T-cell (primary cell): Measurements from ENCODE around the gene LLCFC1. TPM values are rescaled to one million over a fixed set of nuclear protein-coding genes. Genes with fewer than 3 reads are reported as not detected.
"Not testable (repeated sequence)": the region's sequence is repeated elsewhere in the genome, so short reads cannot be mapped to it uniquely, and the experiment has no call there.

Source experiments
- ATAC-seq, 4 experiments: fragments of 200-7000 bp in 3 of 4; fragments of 150-1000 bp in 1 of 4; cut with Tn5 transposase; replicated peaks in 1 of 4; 1 replicate in 3 of 4; 2 replicates in 1 of 4; pipeline ENCODE4 v1.10.0; 2021; ENCODE audit warnings: moderate library complexity in 3 of 4, mild to moderate bottlenecking in 2 of 4, moderate number of reproducible peaks in 1 of 4
- CTCF ChIA-PET, 2 donors: fragments of 300-600 bp; sonication (Branson Sonifier 250); formaldehyde crosslinking; loops; one replicate each; lab custom pipeline; 2022; ENCODE audit warnings: antibody characterized with exemption in 2 of 2; lab: Charles Lee
- POLR2A ChIA-PET, 2 donors: fragments of 300-600 bp; sonication (Branson Sonifier 250); formaldehyde crosslinking; loops; one replicate each; lab custom pipeline; 2022; ENCODE audit warnings: antibody characterized with exemption in 2 of 2; lab: Charles Lee
- DNase-seq, 35 experiments: peaks; one replicate each; pipeline versions ENCODE4 v3.0.0 to v3.0.0-alpha.2; 2013 to 2023
- H3K27ac ChIP-seq: one replicate; pipeline ENCODE4 v1.5.1; 2013; ENCODE audit warnings: low read length
- H3K27me3 ChIP-seq, 2 experiments: replicated peaks in 1 of 2; 1 replicate in 1 of 2; 2 replicates in 1 of 2; pipeline versions ENCODE4 v1.6.1 to v1.7.0; 2013; ENCODE audit warnings: low read length in 1 of 2, mixed read lengths in 1 of 2; ENCODE audit not compliant: control insufficient read depth in 2 of 2, insufficient read depth in 2 of 2; ENCODE audit errors: extremely low read depth in 1 of 2
- H3K36me3 ChIP-seq, 2 donors: 1 replicate in 1 of 2; 2 replicates in 1 of 2; pipeline versions ENCODE4 v1.6.1 to v1.7.0; 2013; ENCODE audit warnings: low read length in 1 of 2; ENCODE audit not compliant: control insufficient read depth in 2 of 2, insufficient read depth in 1 of 2; ENCODE audit errors: extremely low read depth in 1 of 2
- H3K4me1 ChIP-seq, 2 experiments: 1 replicate in 1 of 2; 2 replicates in 1 of 2; pipeline versions ENCODE4 v1.6.1 to v1.7.0; 2013; ENCODE audit warnings: low read length in 2 of 2, mixed read lengths in 1 of 2; ENCODE audit not compliant: insufficient read depth in 2 of 2, control insufficient read depth in 1 of 2; ENCODE audit errors: extremely low read depth in 1 of 2
- H3K4me3 ChIP-seq, 2 donors: 1 replicate in 1 of 2; 2 replicates in 1 of 2; pipeline versions ENCODE4 v1.5.1 to v1.7.0; 2013; ENCODE audit warnings: mild to moderate bottlenecking in 2 of 2, low read length in 1 of 2, moderate library complexity in 1 of 2; ENCODE audit not compliant: control insufficient read depth in 1 of 2; ENCODE audit errors: extremely low read depth in 1 of 2
- H3K9me3 ChIP-seq: 2 replicates; pipeline ENCODE4 v1.7.0; 2013
- H3K27ac Mint-ChIP-seq, 2 donors: one replicate each; pipeline ENCODE4 v1.8.0; 2020 to 2021; ENCODE audit warnings: mild to moderate bottlenecking in 2 of 2, mixed read lengths in 2 of 2
- H3K27me3 Mint-ChIP-seq, 2 donors: one replicate each; pipeline ENCODE4 v1.8.0; 2021 to 2022; ENCODE audit warnings: mixed read lengths in 2 of 2
- H3K36me3 Mint-ChIP-seq: one replicate; pipeline ENCODE4 v1.8.0; 2021; ENCODE audit warnings: mixed read lengths
- H3K4me1 Mint-ChIP-seq, 3 donors: one replicate each; pipeline ENCODE4 v1.8.0; 2020 to 2022; ENCODE audit warnings: mixed read lengths in 3 of 3, mild to moderate bottlenecking in 1 of 3
- H3K4me3 Mint-ChIP-seq, 3 donors: one replicate each; pipeline ENCODE4 v1.8.0; 2020 to 2022; ENCODE audit warnings: mild to moderate bottlenecking in 3 of 3, mixed read lengths in 3 of 3, moderate library complexity in 3 of 3
- H3K9me3 Mint-ChIP-seq, 3 donors: one replicate each; pipeline ENCODE4 v1.8.0; 2020 to 2022; ENCODE audit warnings: mixed read lengths in 3 of 3
- WGBS: methylation state at CpG from one replicate; pipeline ENCODE4 v1.1.5; 2013; ENCODE audit warnings: missing lambda C conversion rate; ENCODE audit not compliant: insufficient coverage; 5-methylcytosine and 5-hydroxymethylcytosine counted together
- total RNA-seq, 35 experiments: library from RNA in 6 of 35; stranded (reverse) in 6 of 35; fragments of 120-200 nt in 1 of 35; gene quantifications; one replicate each; pipeline versions ENCODE4 v1.2.1 to v1.2.4 and lab custom pipeline; 2013 to 2026

Gene LLCFC1
- total RNA-seq, 5 donors from 2014 or later (not counting 1 experiment from before 2014, with no cell fraction given) = not detected

GRCh38 chr7:142963993-142964392 is 24.7 kb downstream of the LLCFC1 start:
- no peaks in the 10 kb centered on the region for H3K4me1 Mint-ChIP-seq
- WGBS = 63% methylated on average over 2 of the region's 2 CpGs
- H3K4me1 ChIP-seq = no peaks in the 10 kb centered on the region
- H3K36me3 ChIP-seq = no peaks in the 10 kb centered on the region
- ChIA-PET CTCF (no interaction called here), POLR2A (no interaction called here)
- H3K27me3 ChIP-seq = peaks cover 0 to 29% of the 10 kb centered on the region in 2 experiments
- no peak for ATAC-seq
- no peaks in the 10 kb centered on the region for H3K9me3 Mint-ChIP-seq
- DNase-seq = no peak
- peaks cover 35 to 58% of the 10 kb centered on the region in 2 donors for H3K27me3 Mint-ChIP-seq
- no peak overlapping the region for H3K4me3 Mint-ChIP-seq
- no peaks in the 10 kb centered on the region for H3K36me3 Mint-ChIP-seq
- H3K27ac Mint-ChIP-seq = no peak overlapping the region
- no peak overlapping the region for H3K27ac ChIP-seq
- no peaks in the 10 kb centered on the region for H3K9me3 ChIP-seq
- H3K4me3 ChIP-seq = no peak overlapping the region

GRCh38 chr7:142964502-142965246 is 25.4 kb downstream of the LLCFC1 start:
- CTCF ChIA-PET = no interaction called here
- H3K27ac ChIP-seq = no peak overlapping the region
- Mint-ChIP-seq H3K36me3 (no peaks in the 10 kb centered on the region), H3K27me3 (peaks cover 42 to 58% of the 10 kb centered on the region in 2 donors), H3K27ac (no peak overlapping the region), H3K4me1 (no peaks in the 10 kb centered on the region), H3K4me3 (no peak overlapping the region), H3K9me3 (no peaks in the 10 kb centered on the region)
- 86% methylated on average over 2 of the region's 6 CpGs for WGBS
- H3K9me3 ChIP-seq = no peaks in the 10 kb centered on the region
- DNase-seq (no peak), ATAC-seq (no peak)
- POLR2A ChIA-PET = no interaction called here
- no peaks in the 10 kb centered on the region for H3K36me3 ChIP-seq
- H3K27me3 ChIP-seq = peaks cover 0 to 29% of the 10 kb centered on the region in 2 experiments
- no peak overlapping the region for H3K4me3 ChIP-seq
- no peaks in the 10 kb centered on the region for H3K4me1 ChIP-seq

- Mint-ChIP-seq H3K4me1 (no peaks in the 10 kb centered on the region), H3K9me3 (no peaks in the 10 kb centered on the region), H3K27me3 (peaks cover 50 to 61% of the 10 kb centered on the region in 2 donors), H3K27ac (no peak overlapping the region), H3K4me3 (no peak overlapping the region), H3K36me3 (no peaks in the 10 kb centered on the region)
- H3K9me3 ChIP-seq = no peaks in the 10 kb centered on the region
- ATAC-seq = no peak
- DNase-seq = no peak
- ChIA-PET POLR2A (no interaction called here), CTCF (no interaction called here)
- H3K4me1 ChIP-seq = no peaks in the 10 kb centered on the region
- H3K4me3 ChIP-seq = no peak overlapping the region
- no peak overlapping the region for H3K27ac ChIP-seq
- H3K36me3 ChIP-seq = no peaks in the 10 kb centered on the region
- no CpG with 5 or more reads among the region's 4 CpGs for WGBS
- peaks cover 0 to 22% of the 10 kb centered on the region in 2 experiments for H3K27me3 ChIP-seq
These were observed 28.9 kb downstream of the LLCFC1 start for GRCh38 chr7:142968229-142968628.

GRCh38 chr7:142969183-142969582 is 29.9 kb downstream of the LLCFC1 start:
- no peak overlapping the region for H3K4me3 ChIP-seq
- H3K27ac Mint-ChIP-seq = no peak overlapping the region
- ChIA-PET POLR2A (no interaction called here), CTCF (no interaction called here)
- no peaks in the 10 kb centered on the region for H3K9me3 Mint-ChIP-seq
- peaks cover 45 to 55% of the 10 kb centered on the region in 2 donors for H3K27me3 Mint-ChIP-seq
- ATAC-seq (no peak), DNase-seq (no peak)
- H3K36me3 Mint-ChIP-seq = no peaks in the 10 kb centered on the region
- no peak overlapping the region for H3K4me3 Mint-ChIP-seq
- H3K4me1 ChIP-seq = no peaks in the 10 kb centered on the region
- no peaks in the 10 kb centered on the region for H3K36me3 ChIP-seq
- no peak overlapping the region for H3K27ac ChIP-seq
- H3K4me1 Mint-ChIP-seq = no peaks in the 10 kb centered on the region
- 27% methylated on average over 2 of the region's 4 CpGs for WGBS
- H3K27me3 ChIP-seq = peaks cover 0 to 17% of the 10 kb centered on the region in 2 experiments
- H3K9me3 ChIP-seq = no peaks in the 10 kb centered on the region

- no peak for DNase-seq
- no peak overlapping the region for H3K4me3 ChIP-seq
- H3K36me3 Mint-ChIP-seq = no peaks in the 10 kb centered on the region
- no peak overlapping the region for H3K27ac ChIP-seq
- H3K4me1 ChIP-seq = no peaks in the 10 kb centered on the region
- ATAC-seq = no peak
- no peaks in the 10 kb centered on the region for H3K9me3 ChIP-seq
- CTCF ChIA-PET = no interaction called here
- H3K4me3 Mint-ChIP-seq = no peak overlapping the region
- H3K27me3 ChIP-seq = peaks cover 0 to 6% of the 10 kb centered on the region in 2 experiments
- H3K4me1 Mint-ChIP-seq = no peaks in the 10 kb centered on the region
- H3K27ac Mint-ChIP-seq = no peak overlapping the region
- peaks cover 0 to 14% (median 4%) of the 10 kb centered on the region in 3 donors for H3K9me3 Mint-ChIP-seq
- no peaks in the 10 kb centered on the region for H3K36me3 ChIP-seq
- POLR2A ChIA-PET = no interaction called here
- WGBS = 40% methylated on average over 2 of the region's 3 CpGs
- peaks cover 20 to 21% of the 10 kb centered on the region in 2 donors for H3K27me3 Mint-ChIP-seq
These were observed 35.3 kb downstream of the LLCFC1 start for GRCh38 chr7:142974626-142975025.

GRCh38 chr7:142978402-142978801 is 39.1 kb downstream of the LLCFC1 start:
- H3K4me1 ChIP-seq, H3K9me3 ChIP-seq, H3K4me1 Mint-ChIP-seq, H3K4me3 Mint-ChIP-seq, H3K36me3 Mint-ChIP-seq, H3K27ac ChIP-seq, H3K36me3 ChIP-seq, POLR2A ChIA-PET, DNase-seq, H3K4me3 ChIP-seq, H3K27ac Mint-ChIP-seq, CTCF ChIA-PET, ATAC-seq, H3K27me3 ChIP-seq: not testable (repeated sequence)
- Mint-ChIP-seq H3K9me3 (peaks cover 6 to 20% (median 9%) of the 10 kb centered on the region in 3 donors), H3K27me3 (peaks cover 6 to 13% of the 10 kb centered on the region in 2 donors)
- no CpG with 5 or more reads among the region's 4 CpGs for WGBS
